HG03175 (cell line): ENCODE data around the gene EPHB2.

ENCODE experiments used
- ATAC-seq: cut with Tn5 transposase; IDR thresholded peaks from one replicate; pipeline ENCODE4 v1.9.1; 2021; ENCODE audit warnings: mild to moderate bottlenecking, moderate library complexity; ENCODE audit not compliant: unreplicated experiment

Gene EPHB2

GRCh38 chr1:22777388-22778057 lies 66.9 kb downstream of the EPHB2 start:
- ATAC-seq, result no peak

- no peak for ATAC-seq
These were observed 67.8 kb downstream of the EPHB2 start for GRCh38 chr1:22778408-22778807.

GRCh38 chr1:22778862-22779520 lies 68.4 kb downstream of the EPHB2 start:
- ATAC-seq, result no peak

GRCh38 chr1:22780696-22781095 lies 70.1 kb downstream of the EPHB2 start:
- ATAC-seq, result no peak

- ATAC-seq, result no peak
These were observed 70.8 kb downstream of the EPHB2 start for GRCh38 chr1:22781483-22781882.

GRCh38 chr1:22782406-22782805 lies 71.8 kb downstream of the EPHB2 start:
- ATAC-seq, result no peak

- ATAC-seq, result no peak
These were observed 73.7 kb downstream of the EPHB2 start for GRCh38 chr1:22784317-22784716.

GRCh38 chr1:22784737-22785136 lies 74.1 kb downstream of the EPHB2 start:
- no peak for ATAC-seq

- ATAC-seq, result no peak
These were observed 75.5 kb downstream of the EPHB2 start for GRCh38 chr1:22786101-22786500.

GRCh38 chr1:22786719-22787489 lies 76.3 kb downstream of the EPHB2 start:
- ATAC-seq, result no peak

GRCh38 chr1:22787636-22788035 lies 77.0 kb downstream of the EPHB2 start:
- no peak for ATAC-seq

- no peak for ATAC-seq
These were observed 77.6 kb downstream of the EPHB2 start for GRCh38 chr1:22788254-22788661.

- ATAC-seq, result no peak
These were observed 78.8 kb downstream of the EPHB2 start for GRCh38 chr1:22789356-22789994.

- no peak for ATAC-seq
These were observed 79.8 kb downstream of the EPHB2 start for GRCh38 chr1:22790232-22791008.

GRCh38 chr1:22791831-22792347 lies 81.2 kb downstream of the EPHB2 start:
- ATAC-seq, result no peak

- ATAC-seq, result no peak
These were observed 81.9 kb downstream of the EPHB2 start for GRCh38 chr1:22792396-22793160.

- ATAC-seq, result no peak
These were observed 83.0 kb downstream of the EPHB2 start for GRCh38 chr1:22793647-22794046.

- no peak for ATAC-seq
These were observed 84.2 kb downstream of the EPHB2 start for GRCh38 chr1:22794647-22795365.

GRCh38 chr1:22795366-22795714 lies 84.7 kb downstream of the EPHB2 start:
- ATAC-seq, result no peak
